Measurements from ENCODE around the gene DIAPH1. TPM values are rescaled to one million over a fixed set of nuclear protein-coding genes. Genes with fewer than 3 reads are reported as not detected.

Gene DIAPH1
- total and polyA plus RNA-seq, 8 donors: 18.0 to 181 (median 76.6) TPM

- peak in 1 of 2 donors; percentile 26 for DNase-seq
- H3K27me3 ChIP-seq: no peaks in the 10 kb centered on the region
- no peak for TF ChIP-seq EP300 (IDR thresholded peaks at IDR 0.05)
- TF ChIP-seq POLR2AphosphoS5 (IDR thresholded peaks at IDR 0.05): peak in 1 of 3 donors; percentile 41
- peak overlapping the region; percentile 58 to 86 (median 81) for H3K27ac ChIP-seq
- intact Hi-C loops (cut with DNase I; ENCODE audit: low total_unique reads): no loop called here
- no peak overlapping the region for H3K4me3 ChIP-seq
- peaks cover 10 to 65% (median 28%) of the 10 kb centered on the region in 4 donors for H3K4me1 ChIP-seq
- no peaks in the 10 kb centered on the region for H3K9me3 ChIP-seq
- peaks cover 0 to 38% (median 14%) of the 10 kb centered on the region in 4 donors for H3K36me3 ChIP-seq
Measured at GRCh38 chr5:141559461-141559860, 59.3 kb downstream of the DIAPH1 start.

GRCh38 chr5:141558150-141558549 lies 60.6 kb downstream of the DIAPH1 start:
- DNase-seq: peak in 1 of 2 donors; percentile 31
- TF ChIP-seq EP300 (IDR thresholded peaks at IDR 0.05) (no peak), CTCF (IDR thresholded peaks at IDR 0.05) (peak in 1 of 7 experiments; percentile 6)
- Histone ChIP-seq H3K4me1 (peaks cover 10 to 58% (median 24%) of the 10 kb centered on the region in 4 donors), H3K27me3 (no peaks in the 10 kb centered on the region), H3K4me3 (no peak overlapping the region), H3K9me3 (no peaks in the 10 kb centered on the region), H3K36me3 (peaks cover 0 to 37% (median 14%) of the 10 kb centered on the region in 4 donors), H3K27ac (peak overlapping the region; percentile 66 to 86 (median 81))
- 31 to 65% (median 60%) methylated on average over 6 of the region's 6 CpGs for WGBS, 5 donors
- intact Hi-C loops (cut with DNase I; ENCODE audit: low total_unique reads): no loop called here

DNA sequence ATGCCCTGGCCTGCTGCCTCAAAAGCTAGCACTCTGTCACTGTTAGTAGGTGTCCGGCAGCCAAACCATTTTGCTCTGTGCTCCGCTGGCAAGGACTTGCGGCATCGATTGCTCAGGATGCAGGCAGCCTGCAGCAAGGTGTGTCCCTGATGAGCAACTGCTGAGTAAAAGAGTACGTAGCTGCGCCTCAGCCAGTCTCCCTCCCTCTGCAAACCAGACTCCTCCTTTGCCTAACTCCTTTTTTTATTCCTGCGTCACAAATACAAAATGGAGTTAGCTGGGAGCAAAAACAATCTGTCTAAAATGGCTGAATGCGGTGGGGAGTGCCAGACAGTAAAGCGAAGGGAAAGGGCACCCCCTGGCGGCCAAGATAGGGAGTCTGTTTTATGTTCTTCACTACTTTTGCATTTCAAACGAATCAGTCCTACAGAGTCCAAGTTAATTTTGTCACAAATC lies 61.1 kb downstream of the DIAPH1 start:
- H3K27ac ChIP-seq: peak overlapping the region; percentile 6 to 86 (median 81)
- peak; percentile 81 to 95 for DNase-seq
- 42 to 62% (median 57%) methylated on average over 11 of the region's 11 CpGs for WGBS, 5 donors
- intact Hi-C loops (cut with DNase I; ENCODE audit: low total_unique reads): no loop called here
- peaks cover 0 to 37% (median 18%) of the 10 kb centered on the region in 4 donors for H3K36me3 ChIP-seq
- no peaks in the 10 kb centered on the region for H3K27me3 ChIP-seq
- peak overlapping the region in 2 of 4 donors; percentile 8 to 11 for H3K4me3 ChIP-seq
- peak in 5 of 7 experiments; percentile 43 to 78 (median 73) for TF ChIP-seq CTCF (IDR thresholded peaks at IDR 0.05)
- TF ChIP-seq POLR2A (IDR thresholded peaks at IDR 0.05): no peak
- TF ChIP-seq EP300 (IDR thresholded peaks at IDR 0.05): peak; percentile 19
- peak; percentile 29 to 83 (median 29) for TF ChIP-seq POLR2AphosphoS5 (IDR thresholded peaks at IDR 0.05)
- H3K9me3 ChIP-seq: no peaks in the 10 kb centered on the region
- peaks cover 10 to 58% (median 24%) of the 10 kb centered on the region in 4 donors for H3K4me1 ChIP-seq

GRCh38 chr5:141547921-141548320 lies 70.9 kb downstream of the DIAPH1 start:
- no peak overlapping the region for H3K4me3 ChIP-seq
- intact Hi-C loops (cut with DNase I; ENCODE audit: low total_unique reads): no loop called here
- WGBS, 5 donors: 93 to 99% (median 98%) methylated on average over 5 of the region's 5 CpGs

More at GRCh38 chr5:141547921-141548320, 70.9 kb downstream of the DIAPH1 start:
- Histone ChIP-seq H3K27ac (no peak overlapping the region), H3K4me1 (no peaks in the 10 kb centered on the region), H3K36me3 (peaks cover 13 to 79% (median 77%) of the 10 kb centered on the region in 4 donors), H3K27me3 (no peaks in the 10 kb centered on the region), H3K9me3 (peaks cover 14 to 28% (median 24%) of the 10 kb centered on the region in 4 donors)
- TF ChIP-seq POLR2AphosphoS5 (IDR thresholded peaks at IDR 0.05): no peak
- no peak for TF ChIP-seq EP300 (IDR thresholded peaks at IDR 0.05)
- TF ChIP-seq CTCF (IDR thresholded peaks at IDR 0.05): no peak
- no peak for TF ChIP-seq POLR2A (IDR thresholded peaks at IDR 0.05)
- no peak for DNase-seq
